SKM-1 treated with dmso at 0.1 percent for 144 hours (cell line): Measurements from ENCODE around the gene TRMU.

Experiments used
- DNase-seq: peaks from one replicate; lab custom pipeline; 2025; ENCODE audit not compliant: unreplicated experiment; lab: John Stamatoyannopoulos, UW

TRMU gene

GRCh38 chr22:46355369-46355995 lies 20.0 kb downstream of the TRMU start:
- DNase-seq: peak; percentile 17

- DNase-seq: no peak
Observed at GRCh38 chr22:46355996-46356471, 20.5 kb downstream of the TRMU start.

- DNase-seq: no peak
Observed at GRCh38 chr22:46356496-46357480, 21.3 kb downstream of the TRMU start.

- no peak for DNase-seq
Observed at GRCh38 chr22:46357711-46358520, 22.4 kb downstream of the TRMU start.

- DNase-seq: no peak
Observed at GRCh38 chr22:46358766-46359165, 23.3 kb downstream of the TRMU start.

GRCh38 chr22:46359362-46359761 lies 23.8 kb downstream of the TRMU start:
- no peak for DNase-seq

- DNase-seq: no peak
Observed at GRCh38 chr22:46360097-46360496, 24.6 kb downstream of the TRMU start.

- DNase-seq: no peak
Observed at GRCh38 chr22:46360891-46361290, 25.4 kb downstream of the TRMU start.

- DNase-seq: no peak
Observed at GRCh38 chr22:46361826-46362202, 26.3 kb downstream of the TRMU start.

- no peak for DNase-seq
Observed at GRCh38 chr22:46362203-46362933, 26.9 kb downstream of the TRMU start.

GRCh38 chr22:46362934-46363515 lies 27.5 kb downstream of the TRMU start:
- no peak for DNase-seq

- no peak for DNase-seq
Observed at GRCh38 chr22:46363611-46364321, 28.3 kb downstream of the TRMU start.

- no peak for DNase-seq
Observed at GRCh38 chr22:46364341-46365165, 29.0 kb downstream of the TRMU start.

- DNase-seq: no peak
Observed at GRCh38 chr22:46365166-46365624, 29.7 kb downstream of the TRMU start.

GRCh38 chr22:46366327-46366731 lies 30.8 kb downstream of the TRMU start:
- DNase-seq: no peak

- DNase-seq: no peak
Observed at GRCh38 chr22:46366801-46367706, 31.5 kb downstream of the TRMU start.

- DNase-seq: peak; percentile 4
Observed at GRCh38 chr22:46367707-46368191, 32.2 kb downstream of the TRMU start.
